H1 (cell line): ENCODE measurements around the gene SHPK. TPM values are rescaled to one million over a fixed set of nuclear protein-coding genes. Genes with fewer than 3 reads are reported as not detected.

Experiments
- CTCF ChIA-PET: fragments of 300-600 bp; sonication (Branson Sonifier 250); formaldehyde crosslinking; loops from one replicate; lab custom pipeline; 2021; ENCODE audit not compliant: partially characterized antibody; lab: Charles Lee
- POLR2A ChIA-PET: fragments of 300-600 bp; sonication (Branson Sonifier 250); formaldehyde crosslinking; loops from one replicate; lab custom pipeline; 2021; ENCODE audit warnings: inconsistent platforms; ENCODE audit not compliant: partially characterized antibody; lab: Charles Lee
- DNase-seq, 2 experiments: peaks; one replicate each; pipeline versions ENCODE4 v3.0.0 to v3.0.0-alpha.2; 2010 to 2022; ENCODE audit warnings: low spot score in 2 of 2, low read depth in 1 of 2, mixed read lengths in 1 of 2
- FAIRE-seq: peaks from 2 replicates; lab custom pipeline; 2011; peaks lifted over from hg19 to GRCh38; lab: Jason Lieb, UNC
- H2AFZ ChIP-seq: 2 replicates; pipeline ENCODE4 v1.8.1; 2012; ENCODE audit warnings: low read length, inconsistent platforms
- H2AK5ac ChIP-seq: 2 replicates; pipeline ENCODE4 v1.6.1; 2013; ENCODE audit warnings: low read depth, low read length
- H2BK120ac ChIP-seq: replicated peaks from 2 replicates; pipeline ENCODE3; 2013; ENCODE audit warnings: low read depth, low read length, inconsistent platforms
- H2BK12ac ChIP-seq: 2 replicates; pipeline ENCODE4 v1.6.1; 2013; ENCODE audit warnings: low read depth, low read length
- H2BK15ac ChIP-seq: 2 replicates; pipeline ENCODE4 v1.6.1; 2013; ENCODE audit warnings: low read length
- H2BK20ac ChIP-seq: 2 replicates; pipeline ENCODE4 v1.6.1; 2013; ENCODE audit warnings: low read length
- H2BK5ac ChIP-seq: 2 replicates; pipeline ENCODE4 v1.6.1; 2013; ENCODE audit warnings: low read depth, low read length
- H3K14ac ChIP-seq: 2 replicates; pipeline ENCODE4 v1.6.1; 2013; ENCODE audit warnings: inconsistent platforms; ENCODE audit not compliant: insufficient read length
- H3K18ac ChIP-seq: 2 replicates; pipeline ENCODE4 v1.6.1; 2013; ENCODE audit warnings: low read length; ENCODE audit errors: extremely low read depth
- H3K23ac ChIP-seq: 2 replicates; pipeline ENCODE4 v1.6.1; 2013; ENCODE audit warnings: inconsistent platforms; ENCODE audit not compliant: insufficient read length
- H3K23me2 ChIP-seq: 2 replicates; pipeline ENCODE4 v1.6.1; 2013; ENCODE audit warnings: low read depth, low read length
- H3K27ac ChIP-seq: 2 replicates; pipeline ENCODE4 v1.6.1; 2011; ENCODE audit warnings: low read depth, low read length, inconsistent platforms
- H3K27me3 ChIP-seq, 4 experiments: replicated peaks in 1 of 4; 1 replicate in 1 of 4; 2 replicates in 3 of 4; pipeline versions ENCODE4 v1.6.1 to v1.8.1; 2011 to 2013; ENCODE audit warnings: low read length in 3 of 4, mild to moderate bottlenecking in 3 of 4, inconsistent platforms in 2 of 4, mixed read lengths in 2 of 4, moderate library complexity in 1 of 4; ENCODE audit not compliant: control insufficient read depth in 3 of 4, insufficient read depth in 3 of 4; ENCODE audit errors: extremely low read depth in 1 of 4
- H3K36me3 ChIP-seq, 4 experiments: 2 replicates each; pipeline versions ENCODE4 v1.6.1 to v1.8.1; 2011 to 2013; ENCODE audit warnings: mild to moderate bottlenecking in 4 of 4, low read length in 3 of 4, moderate library complexity in 2 of 4, control low read depth in 1 of 4, inconsistent platforms in 1 of 4; ENCODE audit not compliant: insufficient read depth in 4 of 4, control insufficient read depth in 2 of 4
- H3K4ac ChIP-seq: replicated peaks from 2 replicates; pipeline ENCODE3; 2013; ENCODE audit warnings: low read length, low read depth, mixed read lengths, inconsistent platforms; ENCODE audit not compliant: insufficient read length
- H3K4me1 ChIP-seq, 4 experiments: replicated peaks in 1 of 4; 1 replicate in 1 of 4; 2 replicates in 3 of 4; pipeline versions ENCODE4 v1.6.1 to v1.8.1; 2011 to 2013; ENCODE audit warnings: low read length in 3 of 4, inconsistent platforms in 2 of 4, mixed read lengths in 1 of 4; ENCODE audit not compliant: insufficient read depth in 4 of 4, control insufficient read depth in 3 of 4
- H3K4me2 ChIP-seq, 2 experiments: 2 replicates each; pipeline versions ENCODE4 v1.6.1 to v1.8.1; 2011 to 2013; ENCODE audit warnings: low read depth in 2 of 2, low read length in 2 of 2, control low read depth in 1 of 2, inconsistent platforms in 1 of 2, mild to moderate bottlenecking in 1 of 2; ENCODE audit not compliant: insufficient read depth in 1 of 2
- H3K4me3 ChIP-seq, 4 experiments: fragments of 200-600, 300-600 bp in 1 of 4; sonication (generic), shearing (Covaris generic), sonication (Bioruptor Twin) in 1 of 4; 2 replicates each; pipeline versions ENCODE4 v1.5.1 to v1.8.1; 2011 to 2016; ENCODE audit warnings: low read length in 4 of 4, low read depth in 3 of 4, control low read depth in 2 of 4, inconsistent platforms in 2 of 4, mild to moderate bottlenecking in 2 of 4, mixed read lengths in 1 of 4, moderate library complexity in 1 of 4; ENCODE audit not compliant: insufficient read depth in 2 of 4; ENCODE audit errors: extremely low read depth in 1 of 4
- H3K56ac ChIP-seq: replicated peaks from 2 replicates; pipeline ENCODE3; 2013; ENCODE audit warnings: low read depth, mild to moderate bottlenecking, mixed read lengths, low read length, inconsistent platforms; ENCODE audit not compliant: insufficient read length
- H3K79me1 ChIP-seq: 2 replicates; pipeline ENCODE4 v1.6.1; 2013; ENCODE audit warnings: low read depth, low read length, control low read depth
- H3K79me2 ChIP-seq, 2 experiments: 2 replicates each; pipeline versions ENCODE4 v1.6.1 to v1.8.1; 2012 to 2013; ENCODE audit warnings: low read length in 2 of 2, mild to moderate bottlenecking in 2 of 2, inconsistent platforms in 1 of 2; ENCODE audit not compliant: insufficient read depth in 2 of 2, control insufficient read depth in 1 of 2
- H3K9ac ChIP-seq, 4 experiments: replicated peaks in 1 of 4; 1 replicate in 1 of 4; 2 replicates in 3 of 4; pipeline versions ENCODE4 v1.6.1 to v1.8.1; 2011 to 2013; ENCODE audit warnings: low read depth in 3 of 4, low read length in 3 of 4, control low read depth in 2 of 4, mild to moderate bottlenecking in 2 of 4, moderate library complexity in 2 of 4, inconsistent platforms in 1 of 4; ENCODE audit errors: extremely low read depth in 1 of 4
- H3K9me3 ChIP-seq, 2 experiments: 2 replicates each; pipeline versions ENCODE4 v1.6.1 to v1.8.1; 2012 to 2013; ENCODE audit warnings: mild to moderate bottlenecking in 2 of 2, moderate library complexity in 2 of 2, control low read depth in 1 of 2, inconsistent platforms in 1 of 2, low read depth in 1 of 2, low read length in 1 of 2, mixed read lengths in 1 of 2; ENCODE audit not compliant: insufficient read depth in 2 of 2
- H4K20me1 ChIP-seq, 2 experiments: replicated peaks in 1 of 2; 2 replicates each; pipeline versions ENCODE3 to v1.8.1; 2011 to 2013; ENCODE audit warnings: inconsistent platforms in 2 of 2, low read length in 2 of 2, mild to moderate bottlenecking in 1 of 2; ENCODE audit not compliant: insufficient read depth in 2 of 2, control insufficient read depth in 1 of 2
- H4K5ac ChIP-seq: 2 replicates; pipeline ENCODE4 v1.6.1; 2013; ENCODE audit warnings: low read length, low read depth, mixed read lengths, inconsistent platforms; ENCODE audit not compliant: insufficient read length
- H4K8ac ChIP-seq: 2 replicates; pipeline ENCODE4 v1.8.0; 2013; ENCODE audit warnings: mild to moderate bottlenecking, moderate library complexity, low read length, inconsistent platforms; ENCODE audit not compliant: insufficient read depth; ENCODE audit errors: extremely low read depth
- H4K91ac ChIP-seq: replicated peaks from 2 replicates; pipeline ENCODE3; 2013; ENCODE audit warnings: low read length, mixed read lengths, inconsistent platforms; ENCODE audit not compliant: insufficient read length
- EGR1 ChIP-seq: IDR thresholded peaks from 2 replicates; pipeline ENCODE4 v1.6.1; 2011; ENCODE audit warnings: low read depth, low read length, borderline replicate concordance
- HDAC6 ChIP-seq: IDR thresholded peaks from one replicate; pipeline ENCODE4 v1.7.1; 2012; ENCODE audit warnings: low read depth, mild to moderate bottlenecking, inconsistent platforms, low read length, moderate library complexity
- JUN ChIP-seq: IDR thresholded peaks from 2 replicates; pipeline ENCODE4 v1.6.1; 2011; ENCODE audit warnings: low read depth, mild to moderate bottlenecking, improper control_type of control experiment, low read length
- SP1 ChIP-seq: IDR thresholded peaks from 2 replicates; pipeline ENCODE4 v1.6.1; 2011; ENCODE audit warnings: low read depth, low read length
- WGBS, 2 experiments: shearing (Covaris generic) in 1 of 2; methylation state at CpG; one replicate each; pipeline versions ENCODE4 v1.1.6 to v1.1.7; 2013 to 2015; ENCODE audit warnings: low lambda C conversion rate in 2 of 2, mixed read lengths in 2 of 2, inconsistent platforms in 1 of 2, low coverage in 1 of 2, missing lambda C conversion rate in 1 of 2; ENCODE audit not compliant: insufficient replicate concordance in 2 of 2, insufficient coverage in 1 of 2, insufficient read length in 1 of 2; ENCODE audit errors: extremely low coverage in 1 of 2, missing lambda C conversion rate in 1 of 2; 5-methylcytosine and 5-hydroxymethylcytosine counted together
- polyA plus RNA-seq, 7 experiments: library from polyadenylated mRNA; depleted of rRNA in 3 of 7; stranded (reverse) in 5 of 7; unstranded in 2 of 7; fragments of >200 nt in 5 of 7; fragments of 200-250 nt in 2 of 7; gene quantifications; 1 replicate in 5 of 7; 2 replicates in 1 of 7; 4 replicates in 1 of 7; pipeline versions ENCODE4 v1.2.1 to v1.2.3, GENCODE V29; 2011 to 2013; ENCODE audit warnings: missing spikeins in 2 of 7, mixed read lengths in 2 of 7
- total RNA-seq: library from RNA; stranded (reverse); fragmentation: NEBNext Ultra II Directional; extraction: Animal tissue kit (Norgen Biotek cat#: 25700); gene quantifications from 2 replicates; pipeline ENCODE4 v1.2.1, GENCODE V29; 2021

SHPK gene
- total and polyA plus RNA-seq, 2 of the 8 experiments (the other 6 are each of a cell fraction or from before 2014, with no cell fraction given), result 28.6 to 36.7 TPM

DNA sequence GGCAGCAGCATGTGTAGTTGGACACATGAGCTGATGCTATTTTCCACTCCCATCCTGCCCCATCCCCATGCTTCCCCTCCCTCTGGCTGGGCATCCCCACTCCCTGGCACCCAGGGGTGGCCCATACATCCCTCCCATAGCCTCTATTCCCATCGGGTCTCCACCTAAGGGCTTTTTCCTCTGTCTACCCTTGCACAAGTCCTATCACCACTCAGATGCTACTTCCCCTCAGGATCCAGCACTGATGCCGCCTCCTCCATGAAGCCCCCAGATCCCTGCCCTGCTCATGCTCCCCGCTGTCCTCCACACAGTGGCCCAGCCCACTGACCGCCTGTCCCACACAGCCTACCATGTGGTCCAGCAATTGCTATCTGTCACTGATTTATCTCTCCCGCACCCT, 42.7 kb downstream of the SHPK start:
- no peak for FAIRE-seq
- Histone ChIP-seq H3K9ac (no peak overlapping the region), H2AFZ (no peak overlapping the region), H3K4me1 (no peaks in the 10 kb centered on the region; a peak in 1 of 7 replicates), H2BK15ac (no peak overlapping the region), H3K4me2 (no peak overlapping the region), H3K56ac (no peak overlapping the region), H3K9me3 (no peaks in the 10 kb centered on the region), H4K91ac (no peak overlapping the region), H4K5ac (no peak overlapping the region), H3K14ac (no peak overlapping the region), H3K23ac (no peak overlapping the region), H2AK5ac (no peak overlapping the region), H3K4me3 (no peak overlapping the region), H2BK12ac (no peak overlapping the region), H3K23me2 (no peaks in the 10 kb centered on the region), H3K18ac (no peak overlapping the region), H3K36me3 (peaks cover 0 to 3% (median 1%) of the 10 kb centered on the region in 4 experiments; a peak in 3 of 8 replicates), H2BK5ac (no peak overlapping the region), H4K8ac (no peak overlapping the region), H2BK20ac (no peak overlapping the region), H4K20me1 (peaks cover 0 to 2% of the 10 kb centered on the region in 2 experiments), H2BK120ac (no peak overlapping the region), H3K27me3 (no peaks in the 10 kb centered on the region), H3K79me2 (no peaks in the 10 kb centered on the region), H3K4ac (no peak overlapping the region), H3K79me1 (no peaks in the 10 kb centered on the region), H3K27ac (no peak overlapping the region)
- POLR2A ChIA-PET, result interaction anchor here (0.7 to 0.8 kb wide), 2 partner anchors 11 to 136 kb away, joined by 3 read pairs; no protein-coding TSS in a partner anchor
- TF ChIP-seq SP1 (no peak), EGR1 (no peak), HDAC6 (no peak), JUN (no peak)
- DNase-seq, result no peak
- CTCF ChIA-PET, result interaction anchor here (0.5 to 3.1 kb wide), 3 partner anchors 10 to 108 kb away, joined by 4 to 15 read pairs (median 5); no protein-coding TSS in a partner anchor
- 89% methylated on average over 5 of the region's 5 CpGs; no CpG with 5 or more reads in 1 of the 2 experiments for WGBS, 2 experiments
